OCI-LY3 (cell line): ENCODE measurements around the gene CLSTN2.

ENCODE experiments used
- H2AFZ ChIP-seq: fragments of 200-600, 300-600 bp; shearing (Covaris generic); 2 replicates; pipeline ENCODE4 v1.6.0; 2014; ENCODE audit warnings: antibody characterized with exemption, low read depth, low read length
- H3K27ac ChIP-seq: fragments of 200-600, 300-600 bp; sonication (generic); 2 replicates; pipeline ENCODE4 v1.5.1; 2014; ENCODE audit warnings: mild to moderate bottlenecking, low read length, moderate library complexity, mixed read lengths
- H3K27me3 ChIP-seq: fragments of 200-600, 300-600 bp; sonication (generic); 2 replicates; pipeline ENCODE4 v1.6.1; 2014; ENCODE audit warnings: low read depth, low read length, mixed read lengths
- H3K36me3 ChIP-seq: fragments of 200-600, 300-600 bp; sonication (generic); replicated peaks from 2 replicates; pipeline ENCODE3; 2014; ENCODE audit warnings: low read depth, low read length, mixed read lengths
- H3K4me1 ChIP-seq: fragments of 300-600, 200-600 bp; sonication (generic); 2 replicates; pipeline ENCODE4 v1.6.1; 2014; ENCODE audit warnings: low read length, mixed read lengths
- H3K4me2 ChIP-seq: fragments of 200-600, 300-600 bp; sonication (generic); 2 replicates; pipeline ENCODE4 v1.6.1; 2014; ENCODE audit warnings: low read length, mixed read lengths
- H3K4me3 ChIP-seq: fragments of 300-600, 200-600 bp; sonication (generic); 2 replicates; pipeline ENCODE4 v1.5.1; 2014; ENCODE audit warnings: antibody characterized with exemption, mild to moderate bottlenecking, low read length, moderate library complexity
- H3K79me2 ChIP-seq: fragments of 300-600, 200-600 bp; shearing (Covaris generic); 2 replicates; pipeline ENCODE4 v1.6.1; 2014; ENCODE audit warnings: mild to moderate bottlenecking, low read length, mixed read lengths
- H3K9ac ChIP-seq: fragments of 300-600, 200-600 bp; shearing (Covaris generic); 2 replicates; pipeline ENCODE4 v1.6.0; 2014; ENCODE audit warnings: mild to moderate bottlenecking, low read length, moderate library complexity
- H3K9me3 ChIP-seq: fragments of 200-600, 300-600 bp; shearing (Covaris generic); 2 replicates; pipeline ENCODE4 v1.6.1; 2014; ENCODE audit warnings: low read length, mixed read lengths; ENCODE audit not compliant: insufficient read depth
- H4K20me1 ChIP-seq: fragments of 200-600, 300-600 bp; sonication (generic); 2 replicates; pipeline ENCODE4 v1.6.1; 2016; ENCODE audit warnings: low read length, mixed read lengths; ENCODE audit not compliant: insufficient read depth
- EZH2phosphoT487 ChIP-seq: fragments of 200-600 bp; shearing (Covaris generic); IDR thresholded peaks from 2 replicates; pipeline ENCODE4 v1.6.1; 2018; ENCODE audit warnings: antibody characterized with exemption, mixed run types, low read depth
- TF ChIP-seq, protein P1 (sequence below): fragments of 200-600, 300-600 bp; sonication (generic); IDR thresholded peaks from 2 replicates; pipeline ENCODE4 v1.5.1; 2014; ENCODE audit warnings: antibody characterized with exemption, low read length, low read depth

Gene CLSTN2

GRCh38 chr3:139985576-139985975, 50.6 kb downstream of the CLSTN2 start:
- no peak for TF ChIP-seq EZH2phosphoT487
- TF ChIP-seq, protein P1, sequence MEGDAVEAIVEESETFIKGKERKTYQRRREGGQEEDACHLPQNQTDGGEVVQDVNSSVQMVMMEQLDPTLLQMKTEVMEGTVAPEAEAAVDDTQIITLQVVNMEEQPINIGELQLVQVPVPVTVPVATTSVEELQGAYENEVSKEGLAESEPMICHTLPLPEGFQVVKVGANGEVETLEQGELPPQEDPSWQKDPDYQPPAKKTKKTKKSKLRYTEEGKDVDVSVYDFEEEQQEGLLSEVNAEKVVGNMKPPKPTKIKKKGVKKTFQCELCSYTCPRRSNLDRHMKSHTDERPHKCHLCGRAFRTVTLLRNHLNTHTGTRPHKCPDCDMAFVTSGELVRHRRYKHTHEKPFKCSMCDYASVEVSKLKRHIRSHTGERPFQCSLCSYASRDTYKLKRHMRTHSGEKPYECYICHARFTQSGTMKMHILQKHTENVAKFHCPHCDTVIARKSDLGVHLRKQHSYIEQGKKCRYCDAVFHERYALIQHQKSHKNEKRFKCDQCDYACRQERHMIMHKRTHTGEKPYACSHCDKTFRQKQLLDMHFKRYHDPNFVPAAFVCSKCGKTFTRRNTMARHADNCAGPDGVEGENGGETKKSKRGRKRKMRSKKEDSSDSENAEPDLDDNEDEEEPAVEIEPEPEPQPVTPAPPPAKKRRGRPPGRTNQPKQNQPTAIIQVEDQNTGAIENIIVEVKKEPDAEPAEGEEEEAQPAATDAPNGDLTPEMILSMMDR = no peak
- Histone ChIP-seq H3K79me2 (no peaks in the 10 kb centered on the region), H3K27me3 (peaks cover 16% of the 10 kb centered on the region), H3K4me1 (no peaks in the 10 kb centered on the region), H3K9ac (no peak overlapping the region), H4K20me1 (no peaks in the 10 kb centered on the region), H3K4me2 (no peak overlapping the region), H3K27ac (no peak overlapping the region), H3K36me3 (no peaks in the 10 kb centered on the region), H3K9me3 (no peaks in the 10 kb centered on the region), H3K4me3 (no peak overlapping the region), H2AFZ (no peak overlapping the region)

DNA sequence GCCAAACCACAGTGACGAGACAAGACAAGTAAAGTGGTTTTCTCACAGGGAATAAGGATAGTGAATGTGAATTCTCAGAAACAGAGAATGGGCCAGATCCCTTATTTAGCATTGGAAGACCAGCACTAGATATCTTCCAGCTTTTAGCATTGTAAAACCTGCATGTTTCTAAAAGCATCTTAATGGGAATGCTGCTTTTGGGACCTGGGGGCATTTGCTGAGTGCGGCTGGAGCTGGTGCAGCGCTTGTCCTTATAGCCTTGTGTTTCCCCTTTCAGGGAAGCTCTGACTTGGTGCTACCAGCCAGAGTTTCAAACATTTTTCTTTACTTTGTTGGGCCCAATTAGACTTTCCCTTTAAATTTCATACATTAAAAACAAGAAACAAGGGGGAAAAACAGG, 52.9 kb downstream of the CLSTN2 start:
- no peaks in the 10 kb centered on the region for H4K20me1 ChIP-seq
- H3K9ac ChIP-seq = no peak overlapping the region
- H2AFZ ChIP-seq = no peak overlapping the region
- no peak overlapping the region for H3K4me2 ChIP-seq
- no peaks in the 10 kb centered on the region for H3K4me1 ChIP-seq
- no peaks in the 10 kb centered on the region for H3K36me3 ChIP-seq
- H3K4me3 ChIP-seq = no peak overlapping the region
- H3K9me3 ChIP-seq = no peaks in the 10 kb centered on the region
- no peaks in the 10 kb centered on the region for H3K79me2 ChIP-seq
- no peak overlapping the region for H3K27ac ChIP-seq
- H3K27me3 ChIP-seq = peaks cover 23% of the 10 kb centered on the region
- TF ChIP-seq, protein P1 = no peak
- TF ChIP-seq EZH2phosphoT487 = no peak

DNA sequence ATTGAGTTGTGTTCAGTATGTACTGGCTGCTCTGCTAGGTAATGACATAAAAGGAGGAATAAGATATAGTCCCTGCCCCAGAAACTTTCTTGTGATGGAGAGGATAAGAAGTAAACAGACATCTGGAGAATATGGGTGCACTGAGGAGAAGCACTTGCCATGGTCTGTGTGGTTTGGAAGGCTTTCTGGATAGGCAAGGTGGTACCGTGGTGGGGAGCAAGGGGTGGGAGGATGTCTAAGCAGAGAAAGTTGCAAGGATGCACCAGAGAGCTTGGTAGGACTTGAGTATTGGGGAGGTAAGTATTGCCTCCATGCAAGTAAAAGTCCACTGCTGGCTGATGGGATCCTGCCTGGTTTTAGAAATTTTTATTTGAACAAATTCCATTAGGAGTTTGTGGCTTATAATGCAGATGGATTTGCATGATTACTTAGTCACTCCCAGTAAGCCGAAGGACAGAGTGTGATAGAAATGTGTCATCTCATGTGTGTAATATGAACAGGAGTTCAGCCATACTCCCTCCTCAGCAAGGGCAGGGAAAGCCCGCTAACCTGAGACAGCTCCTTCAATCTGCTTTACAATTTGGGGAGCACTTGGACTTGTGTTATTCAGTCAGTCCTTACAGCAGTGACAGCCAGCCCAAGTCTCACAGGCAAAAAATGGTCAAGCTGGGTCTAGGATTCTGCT, 53.6 kb downstream of the CLSTN2 start:
- H4K20me1 ChIP-seq = no peaks in the 10 kb centered on the region
- H3K4me3 ChIP-seq = no peak overlapping the region
- no peaks in the 10 kb centered on the region for H3K4me1 ChIP-seq
- H3K36me3 ChIP-seq = no peaks in the 10 kb centered on the region
- H3K4me2 ChIP-seq = no peak overlapping the region
- no peak for TF ChIP-seq EZH2phosphoT487
- TF ChIP-seq, protein P1 = no peak
- no peak overlapping the region for H3K9ac ChIP-seq
- H3K9me3 ChIP-seq = no peaks in the 10 kb centered on the region
- no peak overlapping the region for H2AFZ ChIP-seq
- no peaks in the 10 kb centered on the region for H3K79me2 ChIP-seq
- no peak overlapping the region for H3K27ac ChIP-seq
- peaks cover 26% of the 10 kb centered on the region for H3K27me3 ChIP-seq

- Histone ChIP-seq H4K20me1 (no peaks in the 10 kb centered on the region), H3K79me2 (no peaks in the 10 kb centered on the region), H3K9me3 (no peaks in the 10 kb centered on the region), H3K4me1 (no peaks in the 10 kb centered on the region), H3K4me2 (no peak overlapping the region), H3K9ac (no peak overlapping the region), H3K27ac (no peak overlapping the region), H3K36me3 (no peaks in the 10 kb centered on the region), H3K4me3 (no peak overlapping the region), H3K27me3 (peaks cover 26% of the 10 kb centered on the region), H2AFZ (no peak overlapping the region)
- no peak for TF ChIP-seq EZH2phosphoT487
- TF ChIP-seq, protein P1 = no peak
Measured at GRCh38 chr3:139994891-139995290, 59.9 kb downstream of the CLSTN2 start.
